Thyroid gland (tissue), 4 donors: ENCODE measurements around the gene NLK. TPM values are rescaled to one million over a fixed set of nuclear protein-coding genes. Genes with fewer than 3 reads are reported as not detected.

Source experiments
- DNase-seq, 2 donors: peaks; one replicate each; pipeline ENCODE4 v3.0.0-alpha.2; 2019
- H3K27ac ChIP-seq, 3 donors: fragments of 200-600 bp; sonication (generic); 1 replicate in 2 of 3; 2 replicates in 1 of 3; pipeline ENCODE4 v1.5.1; 2016 to 2019; ENCODE audit warnings: mild to moderate bottlenecking in 1 of 3, moderate library complexity in 1 of 3
- H3K27me3 ChIP-seq: fragments of 200-600 bp; sonication (generic); one replicate; pipeline ENCODE4 v1.5.1; 2019
- H3K36me3 ChIP-seq, 2 donors: fragments of 200-600 bp; sonication (generic); one replicate each; pipeline ENCODE4 v1.5.1; 2016 to 2019
- H3K4me1 ChIP-seq, 2 donors: fragments of 200-600 bp; sonication (generic); one replicate each; pipeline ENCODE4 v1.5.1; 2017 to 2019
- H3K4me3 ChIP-seq, 3 donors: fragments of 200-600 bp; sonication (generic); replicated peaks in 1 of 3; 1 replicate in 2 of 3; 2 replicates in 1 of 3; pipeline ENCODE4 v1.5.1; 2016; ENCODE audit warnings: mild to moderate bottlenecking in 1 of 3
- H3K9me3 ChIP-seq: fragments of 200-600 bp; sonication (generic); one replicate; pipeline ENCODE4 v1.5.1; 2017
- CTCF ChIP-seq, 6 experiments: fragments of 200-600 bp in 3 of 6; fragments of 450-650 bp in 3 of 6; sonication (generic) in 3 of 6; IDR thresholded peaks; one replicate each; pipeline ENCODE4 v1.5.1; 2016 to 2019; ENCODE audit warnings: antibody characterized with exemption in 6 of 6, mild to moderate bottlenecking in 2 of 6, inconsistent platforms in 1 of 6, moderate library complexity in 1 of 6
- POLR2A ChIP-seq, 2 donors: fragments of 450-650 bp; IDR thresholded peaks; one replicate each; pipeline ENCODE4 v1.6.1; 2017; ENCODE audit warnings: antibody characterized with exemption in 2 of 2, mild to moderate bottlenecking in 2 of 2, moderate library complexity in 1 of 2
- WGBS, 2 donors: methylation state at CpG; one replicate each; pipeline ENCODE4 v1.1.5; 2017; 5-methylcytosine and 5-hydroxymethylcytosine counted together
- intact Hi-C: fragments of 100-400 bp; cut with DNase I; formaldehyde crosslinking; loops from one replicate; pipeline ENCODE4 v1.15.1; 2023
- total RNA-seq, 4 donors: library from RNA; depleted of rRNA; stranded (reverse); fragments of >200 nt; gene quantifications; one replicate each; pipeline ENCODE4 v1.2.3, GENCODE V29; 2016

The NLK gene
- total RNA-seq, 4 donors from 2014 or later = 37.7 to 54.2 (median 46.0) TPM

GRCh38 chr17:28042721-28043291 is 329 bp downstream of the NLK start:
- 96 to 98% methylated on average over 15 to 16 of the region's 16 CpGs for WGBS, 2 donors
- intact Hi-C loops = no loop called here
- peak overlapping the region in 2 of 3 donors; percentile 93 to 94 for H3K27ac ChIP-seq
- TF ChIP-seq CTCF (IDR thresholded peaks at IDR 0.05) = no peak
- TF ChIP-seq POLR2A (IDR thresholded peaks at IDR 0.05) = no peak
- H3K27me3 ChIP-seq = no peaks in the 10 kb centered on the region
- H3K36me3 ChIP-seq = no peaks in the 10 kb centered on the region
- peaks cover 37 to 44% of the 10 kb centered on the region in 2 donors for H3K4me1 ChIP-seq
- DNase-seq = no peak
- H3K9me3 ChIP-seq = no peaks in the 10 kb centered on the region
- peak overlapping the region in 1 of 3 donors; percentile 99 for H3K4me3 ChIP-seq

- no peaks in the 10 kb centered on the region for H3K27me3 ChIP-seq
- H3K27ac ChIP-seq = peak overlapping the region in 1 of 3 donors; percentile 94
- no peaks in the 10 kb centered on the region for H3K9me3 ChIP-seq
- intact Hi-C loops = no loop called here
- H3K4me1 ChIP-seq = peaks cover 37 to 45% of the 10 kb centered on the region in 2 donors
- WGBS, 2 donors = 94 to 96% methylated on average over 3 of the region's 3 CpGs
- no peak for DNase-seq
- peak overlapping the region in 1 of 3 donors; percentile 99 for H3K4me3 ChIP-seq
- H3K36me3 ChIP-seq = no peaks in the 10 kb centered on the region
- TF ChIP-seq POLR2A (IDR thresholded peaks at IDR 0.05) = no peak
Observed at GRCh38 chr17:28043296-28043695, 819 bp downstream of the NLK start.

- Histone ChIP-seq H3K36me3 (no peaks in the 10 kb centered on the region), H3K27me3 (no peaks in the 10 kb centered on the region), H3K4me1 (peaks cover 37 to 45% of the 10 kb centered on the region in 2 donors), H3K27ac (peak overlapping the region in 1 of 3 donors; percentile 2), H3K9me3 (no peaks in the 10 kb centered on the region), H3K4me3 (peak overlapping the region in 1 of 3 donors; percentile 3)
- no peak for DNase-seq
- intact Hi-C loops = no loop called here
- TF ChIP-seq POLR2A (IDR thresholded peaks at IDR 0.05) (no peak), CTCF (IDR thresholded peaks at IDR 0.05) (no peak)
Observed at GRCh38 chr17:28043741-28044140, 1.3 kb downstream of the NLK start.

- WGBS, 2 donors = 40 to 44% methylated on average over 3 of the region's 3 CpGs
Observed at GRCh38 chr17:28045304-28045703, 2.8 kb downstream of the NLK start.

GRCh38 chr17:28046034-28046825 is 3.8 kb downstream of the NLK start:
- Histone ChIP-seq H3K27me3 (no peaks in the 10 kb centered on the region), H3K4me3 (no peak overlapping the region), H3K36me3 (no peaks in the 10 kb centered on the region), H3K9me3 (no peaks in the 10 kb centered on the region), H3K4me1 (peaks cover 41 to 45% of the 10 kb centered on the region in 2 donors), H3K27ac (peak overlapping the region in 1 of 3 donors; percentile 53)
- intact Hi-C loops = no loop called here
- TF ChIP-seq POLR2A (IDR thresholded peaks at IDR 0.05) = no peak
- no peak for TF ChIP-seq CTCF (IDR thresholded peaks at IDR 0.05)
- no peak for DNase-seq
- WGBS, 2 donors = 75 to 91% methylated on average over 3 of the region's 3 CpGs

More at GRCh38 chr17:28045304-28045703, 2.8 kb downstream of the NLK start:
- no peaks in the 10 kb centered on the region for H3K27me3 ChIP-seq
- peaks cover 41 to 45% of the 10 kb centered on the region in 2 donors for H3K4me1 ChIP-seq
- no peaks in the 10 kb centered on the region for H3K9me3 ChIP-seq
- H3K27ac ChIP-seq = peak overlapping the region in 2 of 3 donors; percentile 2 to 53
- peak; percentile 26 to 33 for DNase-seq
- intact Hi-C loops = no loop called here
- peak overlapping the region in 1 of 3 donors; percentile 3 for H3K4me3 ChIP-seq
- TF ChIP-seq CTCF (IDR thresholded peaks at IDR 0.05) (no peak), POLR2A (IDR thresholded peaks at IDR 0.05) (no peak)
- no peaks in the 10 kb centered on the region for H3K36me3 ChIP-seq
